Measurements from ENCODE around the gene NLRP9. TPM values are rescaled to one million over a fixed set of nuclear protein-coding genes. Genes with fewer than 3 reads are reported as not detected.

NLRP9 gene
- total RNA-seq, 1 experiment from 2014 or later, result not detected

DNA sequence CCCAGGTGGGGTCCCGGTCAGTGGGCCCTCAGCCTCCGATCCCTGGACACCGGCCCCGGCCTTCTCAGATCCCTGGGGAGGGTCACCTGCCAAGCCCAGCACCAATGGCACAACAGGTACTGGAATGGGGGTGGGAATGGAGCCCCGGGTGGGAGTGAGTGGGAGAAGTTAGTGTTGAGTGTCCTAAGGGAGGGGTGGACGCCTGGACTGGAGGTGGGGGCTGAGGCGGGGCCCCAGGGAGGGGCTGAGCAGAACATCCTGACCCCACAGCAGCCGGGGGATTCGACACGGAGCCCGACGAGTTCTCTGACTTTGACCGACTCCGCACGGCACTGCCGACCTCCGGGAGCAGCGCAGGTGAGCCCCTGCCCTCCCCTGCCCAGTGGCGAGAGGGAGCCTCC is 45.5 kb downstream of the NLRP9 start:
- Histone ChIP-seq H3K9me3 (no peaks in the 10 kb centered on the region), H3K36me3 (ENCODE audit: control insufficient read depth, insufficient read depth, low read length) (peaks cover 14% of the 10 kb centered on the region), H3K27me3 (replicated peaks; ENCODE audit: control insufficient read depth, insufficient read depth, low read length) (no peaks in the 10 kb centered on the region), H3K4me1 (peaks cover 16% of the 10 kb centered on the region), H3K4me3 (ENCODE audit: low read depth, low read length) (no peak overlapping the region)
- no TSS peak for BruUV-seq (replicated peaks)
- Mint-ChIP-seq H3K4me1 (ENCODE audit: low read depth, unreplicated experiment) (peaks cover 14% of the 10 kb centered on the region), H3K27me3 (ENCODE audit: insufficient read depth, unreplicated experiment) (no peaks in the 10 kb centered on the region), H3K4me3 (ENCODE audit: unreplicated experiment) (no peak overlapping the region), H3K9me3 (ENCODE audit: unreplicated experiment) (no peaks in the 10 kb centered on the region), H3K27ac (ENCODE audit: unreplicated experiment) (no peak overlapping the region), H3K36me3 (ENCODE audit: insufficient read depth, unreplicated experiment) (peaks cover 97% of the 10 kb centered on the region)
- intact Hi-C loops (cut with micrococcal nuclease; ENCODE audit: unreplicated experiment), result no loop called here
- TF ChIP-seq, protein P1, sequence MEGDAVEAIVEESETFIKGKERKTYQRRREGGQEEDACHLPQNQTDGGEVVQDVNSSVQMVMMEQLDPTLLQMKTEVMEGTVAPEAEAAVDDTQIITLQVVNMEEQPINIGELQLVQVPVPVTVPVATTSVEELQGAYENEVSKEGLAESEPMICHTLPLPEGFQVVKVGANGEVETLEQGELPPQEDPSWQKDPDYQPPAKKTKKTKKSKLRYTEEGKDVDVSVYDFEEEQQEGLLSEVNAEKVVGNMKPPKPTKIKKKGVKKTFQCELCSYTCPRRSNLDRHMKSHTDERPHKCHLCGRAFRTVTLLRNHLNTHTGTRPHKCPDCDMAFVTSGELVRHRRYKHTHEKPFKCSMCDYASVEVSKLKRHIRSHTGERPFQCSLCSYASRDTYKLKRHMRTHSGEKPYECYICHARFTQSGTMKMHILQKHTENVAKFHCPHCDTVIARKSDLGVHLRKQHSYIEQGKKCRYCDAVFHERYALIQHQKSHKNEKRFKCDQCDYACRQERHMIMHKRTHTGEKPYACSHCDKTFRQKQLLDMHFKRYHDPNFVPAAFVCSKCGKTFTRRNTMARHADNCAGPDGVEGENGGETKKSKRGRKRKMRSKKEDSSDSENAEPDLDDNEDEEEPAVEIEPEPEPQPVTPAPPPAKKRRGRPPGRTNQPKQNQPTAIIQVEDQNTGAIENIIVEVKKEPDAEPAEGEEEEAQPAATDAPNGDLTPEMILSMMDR (IDR thresholded peaks at IDR 0.05; ENCODE audit: insufficient read depth in 1 of 2, low read depth in 1 of 2, low read length in 1 of 2, severe bottlenecking in 1 of 2, unreplicated experiment in 1 of 2), result no peak
- POLR2A ChIA-PET, result no interaction called here
- CTCF ChIA-PET, result no interaction called here
- peak in 1 of 2 experiments; percentile 31 for DNase-seq

DNA sequence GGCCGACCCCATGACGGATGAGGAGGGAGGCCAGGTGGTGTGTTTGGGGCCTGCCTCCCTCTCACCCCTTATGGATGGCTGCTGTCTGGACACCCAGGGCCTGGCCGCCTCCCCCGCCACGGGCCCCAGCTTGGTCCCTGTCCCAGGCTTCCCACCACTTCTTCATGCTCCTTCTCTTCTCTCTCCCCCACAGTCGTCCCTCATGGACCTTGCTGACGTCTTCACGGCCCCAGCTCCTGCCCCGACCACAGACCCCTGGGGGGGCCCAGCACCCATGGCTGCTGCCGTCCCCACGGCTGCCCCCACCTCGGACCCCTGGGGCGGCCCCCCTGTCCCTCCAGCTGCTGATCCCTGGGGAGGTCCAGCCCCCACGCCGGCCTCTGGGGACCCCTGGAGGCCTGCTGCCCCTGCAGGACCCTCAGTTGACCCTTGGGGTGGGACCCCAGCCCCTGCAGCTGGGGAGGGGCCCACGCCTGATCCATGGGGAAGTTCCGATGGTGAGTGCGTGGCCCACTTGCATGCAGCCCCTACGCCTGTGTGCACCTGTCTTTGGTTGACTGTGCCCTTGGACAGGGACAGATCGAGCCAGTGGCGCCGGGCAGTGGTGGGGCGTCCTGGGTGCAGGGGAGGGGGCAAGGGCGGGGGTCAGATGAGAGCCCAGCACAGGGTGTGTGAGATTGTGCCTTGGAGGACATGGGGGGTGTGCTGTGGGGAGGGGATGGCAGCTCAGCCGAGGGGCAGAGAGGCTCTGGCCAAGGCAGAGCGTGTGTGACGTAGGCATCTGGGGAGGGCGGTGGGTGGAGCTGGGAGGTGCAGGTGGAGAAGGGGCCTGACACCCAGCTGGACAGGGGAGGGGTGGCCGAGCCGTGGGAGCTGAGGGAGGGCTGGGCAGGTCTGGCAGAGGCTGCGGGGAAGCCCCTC is 46.4 kb downstream of the NLRP9 start:
- Histone ChIP-seq H3K4me1 (peaks cover 25% of the 10 kb centered on the region), H3K4me3 (ENCODE audit: low read depth, low read length) (no peak overlapping the region), H3K27me3 (replicated peaks; ENCODE audit: control insufficient read depth, insufficient read depth, low read length) (no peaks in the 10 kb centered on the region), H3K36me3 (ENCODE audit: control insufficient read depth, insufficient read depth, low read length) (peaks cover 12% of the 10 kb centered on the region), H3K9me3 (no peaks in the 10 kb centered on the region)
- TF ChIP-seq, protein P1 (IDR thresholded peaks at IDR 0.05; ENCODE audit: insufficient read depth in 1 of 2, low read depth in 1 of 2, low read length in 1 of 2, severe bottlenecking in 1 of 2, unreplicated experiment in 1 of 2), result no peak
- intact Hi-C loops (cut with micrococcal nuclease; ENCODE audit: unreplicated experiment), result no loop called here
- Mint-ChIP-seq H3K27me3 (ENCODE audit: insufficient read depth, unreplicated experiment) (no peaks in the 10 kb centered on the region), H3K36me3 (ENCODE audit: insufficient read depth, unreplicated experiment) (peaks cover 96% of the 10 kb centered on the region), H3K27ac (ENCODE audit: unreplicated experiment) (peak overlapping the region; percentile 32), H3K4me3 (ENCODE audit: unreplicated experiment) (no peak overlapping the region), H3K4me1 (ENCODE audit: low read depth, unreplicated experiment) (peaks cover 22% of the 10 kb centered on the region), H3K9me3 (ENCODE audit: unreplicated experiment) (no peaks in the 10 kb centered on the region)
- POLR2A ChIA-PET, result no interaction called here
- CTCF ChIA-PET, result interaction anchor here (0.7 kb wide), 1 partner anchor 233 kb away, joined by 4 read pairs; no protein-coding TSS in a partner anchor
- no TSS peak for BruUV-seq (replicated peaks)
- DNase-seq, result peak in 1 of 2 experiments; percentile 31

DNA sequence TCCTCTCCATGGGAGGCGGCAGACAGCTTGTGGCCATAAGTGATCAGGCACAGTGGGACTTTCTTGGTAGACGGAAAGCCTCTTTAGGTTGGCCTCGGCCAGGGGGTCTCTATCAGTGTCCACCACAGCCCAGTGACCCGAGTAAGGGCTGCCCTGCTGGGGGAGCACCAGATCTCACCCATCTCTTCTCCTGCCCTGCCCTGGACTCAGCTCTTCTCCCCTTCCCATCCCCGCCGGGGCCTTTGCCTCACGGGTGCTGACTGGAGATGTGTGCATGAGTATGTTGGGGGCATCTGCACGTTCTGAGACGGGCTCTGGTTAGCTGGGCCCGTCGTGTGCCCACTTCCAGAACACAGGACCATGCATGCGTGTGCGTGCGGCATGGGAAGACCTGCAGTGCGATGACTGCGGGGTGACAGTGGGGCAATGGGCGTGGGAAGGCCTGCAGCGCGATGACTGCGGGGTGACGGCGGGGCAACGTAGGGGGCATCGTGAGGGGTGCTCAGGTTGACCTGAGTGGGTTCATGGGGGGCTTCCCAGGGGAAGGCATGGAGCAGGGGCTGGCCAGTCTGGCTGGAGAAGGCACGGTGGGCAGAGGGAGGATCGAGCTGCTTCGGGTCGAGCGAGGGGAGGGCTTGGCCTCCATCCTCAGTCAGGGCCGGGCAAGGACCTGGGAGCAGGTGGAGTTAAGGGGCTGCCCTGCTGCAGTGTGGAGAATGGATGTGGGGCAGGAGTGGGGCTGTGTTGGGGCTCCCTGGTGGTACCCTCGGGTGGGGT is 47.2 kb downstream of the NLRP9 start:
- BruUV-seq (replicated peaks), result no TSS peak
- CTCF ChIA-PET, result interaction anchor here (0.7 kb wide), 1 partner anchor 234 kb away, joined by 4 read pairs; no protein-coding TSS in a partner anchor
- TF ChIP-seq, protein P1 (IDR thresholded peaks at IDR 0.05; ENCODE audit: insufficient read depth in 1 of 2, low read depth in 1 of 2, low read length in 1 of 2, severe bottlenecking in 1 of 2, unreplicated experiment in 1 of 2), result no peak
- POLR2A ChIA-PET, result no interaction called here
- Histone ChIP-seq H3K36me3 (ENCODE audit: control insufficient read depth, insufficient read depth, low read length) (peaks cover 14% of the 10 kb centered on the region), H3K4me1 (peaks cover 26% of the 10 kb centered on the region), H3K9me3 (no peaks in the 10 kb centered on the region), H3K27me3 (replicated peaks; ENCODE audit: control insufficient read depth, insufficient read depth, low read length) (no peaks in the 10 kb centered on the region), H3K4me3 (ENCODE audit: low read depth, low read length) (no peak overlapping the region)
- Mint-ChIP-seq H3K4me1 (ENCODE audit: low read depth, unreplicated experiment) (peaks cover 31% of the 10 kb centered on the region), H3K36me3 (ENCODE audit: insufficient read depth, unreplicated experiment) (peaks cover 97% of the 10 kb centered on the region), H3K27ac (ENCODE audit: unreplicated experiment) (peak overlapping the region; percentile 32), H3K27me3 (ENCODE audit: insufficient read depth, unreplicated experiment) (no peaks in the 10 kb centered on the region), H3K4me3 (ENCODE audit: unreplicated experiment) (no peak overlapping the region), H3K9me3 (ENCODE audit: unreplicated experiment) (no peaks in the 10 kb centered on the region)
- intact Hi-C loops (cut with micrococcal nuclease; ENCODE audit: unreplicated experiment), result no loop called here
- DNase-seq, result peak in 1 of 2 experiments; percentile 32
